Measurements from ENCODE around the gene SSNA1.

GRCh38 chr9:137228968-137229896, 40.8 kb downstream of the SSNA1 start:
- no peak for TF ChIP-seq CTCF (IDR thresholded peaks at IDR 0.05; ENCODE audit: low read depth, low read length)
- TF ChIP-seq EZH2phosphoT487 (IDR thresholded peaks at IDR 0.05; ENCODE audit: low read depth): no peak
